ENCODE data around the gene MPV17.

DNA sequence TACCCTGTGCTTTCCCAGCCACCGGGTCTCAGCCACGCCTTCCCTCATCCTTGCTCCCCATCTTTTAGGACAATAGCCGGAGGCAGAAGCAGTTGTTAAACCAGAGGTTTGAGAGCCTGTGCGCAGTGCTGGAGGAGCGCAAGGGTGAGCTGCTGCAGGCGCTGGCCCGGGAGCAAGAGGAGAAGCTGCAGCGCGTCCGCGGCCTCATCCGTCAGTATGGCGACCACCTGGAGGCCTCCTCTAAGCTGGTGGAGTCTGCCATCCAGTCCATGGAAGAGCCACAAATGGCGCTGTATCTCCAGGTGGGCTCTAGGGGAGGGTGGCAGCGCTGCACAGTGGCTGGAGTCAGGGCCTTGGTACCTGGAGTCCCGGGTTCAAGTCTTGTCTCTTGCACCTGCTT lies 17.4 kb downstream of the MPV17 start:
- TF ChIP-seq, protein P1, sequence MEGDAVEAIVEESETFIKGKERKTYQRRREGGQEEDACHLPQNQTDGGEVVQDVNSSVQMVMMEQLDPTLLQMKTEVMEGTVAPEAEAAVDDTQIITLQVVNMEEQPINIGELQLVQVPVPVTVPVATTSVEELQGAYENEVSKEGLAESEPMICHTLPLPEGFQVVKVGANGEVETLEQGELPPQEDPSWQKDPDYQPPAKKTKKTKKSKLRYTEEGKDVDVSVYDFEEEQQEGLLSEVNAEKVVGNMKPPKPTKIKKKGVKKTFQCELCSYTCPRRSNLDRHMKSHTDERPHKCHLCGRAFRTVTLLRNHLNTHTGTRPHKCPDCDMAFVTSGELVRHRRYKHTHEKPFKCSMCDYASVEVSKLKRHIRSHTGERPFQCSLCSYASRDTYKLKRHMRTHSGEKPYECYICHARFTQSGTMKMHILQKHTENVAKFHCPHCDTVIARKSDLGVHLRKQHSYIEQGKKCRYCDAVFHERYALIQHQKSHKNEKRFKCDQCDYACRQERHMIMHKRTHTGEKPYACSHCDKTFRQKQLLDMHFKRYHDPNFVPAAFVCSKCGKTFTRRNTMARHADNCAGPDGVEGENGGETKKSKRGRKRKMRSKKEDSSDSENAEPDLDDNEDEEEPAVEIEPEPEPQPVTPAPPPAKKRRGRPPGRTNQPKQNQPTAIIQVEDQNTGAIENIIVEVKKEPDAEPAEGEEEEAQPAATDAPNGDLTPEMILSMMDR (IDR thresholded peaks at IDR 0.05), result no peak
- TF ChIP-seq POLR2A (IDR thresholded peaks at IDR 0.05), result no peak

Measured in body of pancreas (tissue), 4 donors.